IPS-15b (cell line): ENCODE results near the gene ASMTL.
"Not testable (repeated sequence)": the region's sequence is repeated elsewhere in the genome, so short reads cannot be mapped to it uniquely, and the experiment has no call there.

Source experiments
- H3K27me3 ChIP-seq: one replicate; pipeline ENCODE4 v1.6.1; 2013; ENCODE audit warnings: low read length; ENCODE audit not compliant: control insufficient read depth, insufficient read depth
- H3K36me3 ChIP-seq: one replicate; pipeline ENCODE4 v1.6.1; 2013; ENCODE audit warnings: low read length; ENCODE audit not compliant: control insufficient read depth, insufficient read depth
- H3K4me1 ChIP-seq: one replicate; pipeline ENCODE4 v1.6.1; 2013; ENCODE audit warnings: mild to moderate bottlenecking, low read length; ENCODE audit not compliant: control insufficient read depth, insufficient read depth
- H3K4me3 ChIP-seq: one replicate; pipeline ENCODE4 v1.5.1; 2013; ENCODE audit warnings: low read depth, low read length
- H3K9ac ChIP-seq: one replicate; pipeline ENCODE4 v1.6.1; 2013; ENCODE audit warnings: low read depth, mild to moderate bottlenecking, low read length
- H3K9me3 ChIP-seq: one replicate; pipeline ENCODE4 v1.6.1; 2013; ENCODE audit warnings: mild to moderate bottlenecking, low read length; ENCODE audit not compliant: control insufficient read depth, insufficient read depth

Gene ASMTL

DNA sequence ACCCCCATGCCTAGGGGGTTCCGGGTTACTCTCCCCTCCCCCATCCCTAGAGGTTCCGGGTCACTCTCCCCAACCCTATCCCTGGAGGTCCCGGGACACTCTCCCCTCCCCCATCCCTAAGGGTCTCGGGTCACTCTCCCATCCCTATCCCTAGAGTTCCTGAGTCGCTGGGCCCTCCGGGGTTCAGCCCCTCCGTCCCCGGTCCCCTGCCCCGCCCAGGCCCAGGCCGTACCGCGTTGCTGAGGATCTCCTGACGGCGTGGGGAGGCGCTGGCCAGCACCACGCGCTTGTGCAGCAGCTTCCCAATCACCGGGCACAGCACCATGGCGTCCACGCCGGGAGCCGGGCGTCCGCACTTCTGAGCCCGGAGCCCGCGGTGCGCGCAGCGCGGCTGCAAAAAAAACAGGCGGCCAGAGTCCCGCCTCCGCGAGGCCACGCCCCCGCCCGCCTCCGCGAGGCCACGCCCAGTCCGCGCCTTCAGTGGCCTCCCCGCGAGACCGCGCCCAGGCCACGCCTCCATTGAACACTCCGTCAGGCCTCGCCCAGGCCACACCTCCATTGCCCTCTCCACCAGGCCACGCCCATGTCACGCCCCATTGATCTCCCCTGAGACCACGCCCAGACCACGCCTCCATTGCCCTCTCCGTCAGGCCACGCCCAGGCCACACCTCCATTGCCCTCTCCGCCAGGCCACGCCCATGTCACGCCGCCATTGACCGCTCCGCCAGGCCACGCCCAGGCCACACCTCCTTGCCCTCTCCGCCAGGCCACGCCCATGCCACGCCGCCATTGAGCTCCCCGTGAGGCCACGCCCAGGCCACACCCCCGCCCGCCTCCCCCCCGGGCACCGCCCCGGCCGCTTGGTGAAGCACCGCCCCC is at the start of gene ASMTL:
Gene ASMTL, minus strand, starts transcription at position 394 of the 879 bp plus-strand sequence. Its CDS starts 69 bp downstream, at position 325.
- H3K9me3 ChIP-seq, result peaks cover 10% of the 10 kb centered on the region
- peaks cover 4% of the 10 kb centered on the region for H3K36me3 ChIP-seq
- peak within 1 kb of the TSS; percentile 79 for H3K9ac ChIP-seq
- H3K27me3 ChIP-seq, result no peaks in the 10 kb centered on the region
- peak within 1 kb of the TSS; percentile 87 for H3K4me3 ChIP-seq
- no peaks in the 10 kb centered on the region for H3K4me1 ChIP-seq

DNA sequence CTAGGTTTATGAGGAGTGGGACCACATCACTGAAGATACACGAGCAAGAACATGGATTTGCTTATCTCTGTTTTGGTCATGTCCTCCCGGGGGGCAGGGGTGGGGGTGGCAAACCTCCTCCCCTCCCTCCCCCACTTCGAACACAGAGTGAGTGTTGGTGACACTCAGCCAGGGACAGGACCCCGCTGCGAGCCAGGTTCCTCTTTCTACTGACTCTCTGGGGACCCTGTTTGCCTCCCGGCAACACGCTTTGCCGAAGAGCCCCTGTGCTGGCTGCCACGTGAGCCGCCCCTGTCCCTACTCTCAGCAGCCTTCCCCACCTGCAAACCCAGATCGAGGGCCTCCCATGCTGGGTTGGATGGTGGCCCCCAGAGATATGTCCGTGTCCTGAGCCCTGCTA is 49.5 kb upstream of the ASMTL start:
- Histone ChIP-seq H3K4me1 (no peaks in the 10 kb centered on the region), H3K9ac (no peak overlapping the region), H3K9me3 (no peaks in the 10 kb centered on the region), H3K36me3 (no peaks in the 10 kb centered on the region), H3K4me3 (no peak overlapping the region), H3K27me3 (no peaks in the 10 kb centered on the region)

- no peak overlapping the region for H3K4me3 ChIP-seq
- no peaks in the 10 kb centered on the region for H3K9me3 ChIP-seq
- H3K4me1 ChIP-seq, result no peaks in the 10 kb centered on the region
- no peak overlapping the region for H3K9ac ChIP-seq
- H3K36me3 ChIP-seq, result no peaks in the 10 kb centered on the region
- no peaks in the 10 kb centered on the region for H3K27me3 ChIP-seq
Observed at GRCh38 chrX:1500701-1501624, 48.3 kb upstream of the ASMTL start.

DNA sequence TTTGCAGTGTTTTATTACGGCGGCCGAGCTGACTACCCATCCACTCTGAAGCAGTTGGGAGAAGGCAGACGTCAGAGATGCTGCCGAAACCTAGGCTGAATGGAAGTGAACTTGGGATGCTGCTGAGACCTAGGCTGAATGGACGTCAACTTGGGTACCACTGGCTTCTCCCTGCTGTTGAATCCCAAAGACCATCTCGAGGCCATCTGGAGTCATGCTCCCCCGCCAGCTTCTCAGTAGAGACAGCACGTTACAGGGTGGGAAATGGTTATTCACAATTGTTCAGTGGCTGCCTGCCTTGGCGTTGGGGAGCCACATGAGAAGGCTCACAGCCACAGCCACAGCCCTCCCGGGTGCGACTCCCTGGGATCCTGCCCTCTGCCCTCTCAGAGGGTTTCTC is 43.4 kb upstream of the ASMTL start:
- Histone ChIP-seq H3K9me3 (no peaks in the 10 kb centered on the region), H3K9ac (no peak overlapping the region), H3K27me3 (no peaks in the 10 kb centered on the region), H3K4me1 (no peaks in the 10 kb centered on the region), H3K36me3 (no peaks in the 10 kb centered on the region), H3K4me3 (no peak overlapping the region)

- no peaks in the 10 kb centered on the region for H3K4me1 ChIP-seq
- no peak overlapping the region for H3K9ac ChIP-seq
- peak overlapping the region; percentile 9 for H3K4me3 ChIP-seq
- no peaks in the 10 kb centered on the region for H3K36me3 ChIP-seq
- no peaks in the 10 kb centered on the region for H3K27me3 ChIP-seq
- no peaks in the 10 kb centered on the region for H3K9me3 ChIP-seq
Observed at GRCh38 chrX:1493877-1494510, 41.3 kb upstream of the ASMTL start.

DNA sequence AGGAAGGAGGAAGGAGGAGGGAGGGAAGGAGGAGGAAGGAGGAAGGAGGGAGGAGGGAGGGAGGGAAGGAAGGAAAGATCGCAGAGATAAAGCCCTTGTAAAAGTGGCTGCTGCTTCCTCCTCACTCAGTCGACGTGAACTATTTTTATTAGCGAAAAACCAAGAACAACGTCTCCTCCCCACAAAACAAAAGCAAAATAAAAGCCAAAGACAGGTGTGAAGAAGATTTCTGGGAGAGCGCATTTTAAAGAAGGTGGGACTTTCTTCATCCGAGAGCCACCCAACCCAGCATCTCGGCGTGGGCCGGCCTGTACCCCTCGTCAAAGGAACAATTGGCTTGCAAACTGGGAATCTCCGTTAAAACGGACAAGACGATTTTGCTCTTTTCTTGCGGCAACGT is 40.7 kb upstream of the ASMTL start:
- H3K9ac ChIP-seq, result no peak overlapping the region
- H3K27me3 ChIP-seq, result no peaks in the 10 kb centered on the region
- H3K4me1 ChIP-seq, result no peaks in the 10 kb centered on the region
- peak overlapping the region; percentile 9 for H3K4me3 ChIP-seq
- no peaks in the 10 kb centered on the region for H3K9me3 ChIP-seq
- no peaks in the 10 kb centered on the region for H3K36me3 ChIP-seq

- Histone ChIP-seq H3K4me3 (no peak overlapping the region), H3K9ac (no peak overlapping the region), H3K27me3 (no peaks in the 10 kb centered on the region), H3K4me1 (no peaks in the 10 kb centered on the region), H3K36me3 (no peaks in the 10 kb centered on the region), H3K9me3 (no peaks in the 10 kb centered on the region)
Observed at GRCh38 chrX:1492421-1493012, 39.8 kb upstream of the ASMTL start.

DNA sequence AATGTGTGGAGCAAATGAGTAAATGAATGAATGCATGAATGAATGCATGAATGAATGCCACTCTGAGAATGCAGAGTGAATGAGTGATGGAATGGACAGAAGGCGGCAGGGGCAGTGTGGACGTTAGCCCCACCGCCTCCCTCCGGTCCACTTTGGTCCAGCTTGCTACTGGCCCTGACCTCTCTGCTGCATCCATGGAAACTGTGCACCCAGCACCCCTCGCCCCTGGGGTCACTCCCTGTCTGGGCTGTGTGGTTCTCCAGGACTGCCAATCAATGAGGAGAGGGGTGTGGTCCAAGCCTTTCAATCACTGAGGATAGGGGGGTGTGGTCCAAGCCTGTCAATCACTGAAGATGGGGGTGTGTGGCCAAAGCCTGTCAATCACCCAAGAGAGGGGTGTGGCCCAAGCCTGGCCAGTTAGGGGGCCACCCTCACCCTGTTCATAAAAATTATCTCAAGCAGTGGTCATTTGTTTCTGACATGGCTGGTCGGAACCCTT is 39.2 kb upstream of the ASMTL start:
- Histone ChIP-seq H3K36me3 (no peaks in the 10 kb centered on the region), H3K9me3 (no peaks in the 10 kb centered on the region), H3K9ac (no peak overlapping the region), H3K4me3 (no peak overlapping the region), H3K27me3 (no peaks in the 10 kb centered on the region), H3K4me1 (no peaks in the 10 kb centered on the region)

GRCh38 chrX:1491248-1491647 is 38.5 kb upstream of the ASMTL start:
- H3K4me1 ChIP-seq, H3K4me3 ChIP-seq, H3K27me3 ChIP-seq, H3K9ac ChIP-seq, H3K36me3 ChIP-seq, H3K9me3 ChIP-seq: not testable (repeated sequence)

DNA sequence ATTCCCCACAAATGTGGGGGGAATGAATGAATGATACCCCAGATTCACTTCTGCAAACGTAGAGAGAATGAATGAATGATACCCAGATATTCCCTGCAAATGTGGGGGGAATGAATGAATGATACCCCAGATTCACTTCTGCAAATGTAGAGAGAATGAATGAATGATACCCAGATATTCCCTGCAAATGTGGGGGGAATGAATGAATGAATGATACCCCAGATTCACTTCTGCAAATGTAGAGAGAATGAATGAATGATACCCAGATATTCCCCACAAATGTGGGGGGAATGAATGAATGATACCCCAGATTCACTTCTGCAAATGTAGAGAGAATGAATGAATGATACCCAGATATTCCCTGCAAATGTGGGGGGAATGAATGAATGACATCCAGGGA is 38.0 kb upstream of the ASMTL start:
- not testable (repeated sequence) for H3K4me1 ChIP-seq, H3K27me3 ChIP-seq, H3K36me3 ChIP-seq, H3K9ac ChIP-seq, H3K4me3 ChIP-seq, H3K9me3 ChIP-seq

- H3K36me3 ChIP-seq, H3K4me3 ChIP-seq, H3K9ac ChIP-seq, H3K9me3 ChIP-seq, H3K4me1 ChIP-seq, H3K27me3 ChIP-seq: not testable (repeated sequence)
Observed at GRCh38 chrX:1489354-1489753, 36.6 kb upstream of the ASMTL start.
